ENCODE measurements around the gene DEXI. TPM values are rescaled to one million over a fixed set of nuclear protein-coding genes. Genes with fewer than 3 reads are reported as not detected.

Gene DEXI
- total RNA-seq, 1 donor from 2014 or later = 37.2 TPM

- peaks cover 4% of the 10 kb centered on the region for H3K27me3 Mint-ChIP-seq (ENCODE audit: low read depth)
- H3K4me3 Mint-ChIP-seq (ENCODE audit: unreplicated experiment) = no peak overlapping the region
- H3K4me1 Mint-ChIP-seq (ENCODE audit: low read depth) = peaks cover 7% of the 10 kb centered on the region
- no peak overlapping the region for H3K27ac Mint-ChIP-seq (ENCODE audit: unreplicated experiment)
- no peaks in the 10 kb centered on the region for H3K9me3 Mint-ChIP-seq (ENCODE audit: low read depth)
- DNase-seq (ENCODE audit: low spot score) = peak; percentile 90
- peak; percentile 93 for TF ChIP-seq CTCF (IDR thresholded peaks at IDR 0.05)
- no peaks in the 10 kb centered on the region for H3K36me3 Mint-ChIP-seq (ENCODE audit: low read depth)
Observed at GRCh38 chr16:10918294-10919002, 23.8 kb downstream of the DEXI start.

GRCh38 chr16:10916534-10916933 lies 25.7 kb downstream of the DEXI start:
- DNase-seq (ENCODE audit: low spot score) = no peak
- H3K4me1 Mint-ChIP-seq (ENCODE audit: low read depth) = peaks cover 5% of the 10 kb centered on the region
- no peak overlapping the region for H3K27ac Mint-ChIP-seq (ENCODE audit: unreplicated experiment)
- no peaks in the 10 kb centered on the region for H3K36me3 Mint-ChIP-seq (ENCODE audit: low read depth)
- no peaks in the 10 kb centered on the region for H3K9me3 Mint-ChIP-seq (ENCODE audit: low read depth)
- no peak for TF ChIP-seq CTCF (IDR thresholded peaks at IDR 0.05)
- peaks cover 9% of the 10 kb centered on the region for H3K27me3 Mint-ChIP-seq (ENCODE audit: low read depth)
- H3K4me3 Mint-ChIP-seq (ENCODE audit: unreplicated experiment) = no peak overlapping the region

- H3K27me3 Mint-ChIP-seq (ENCODE audit: low read depth) = peaks cover 14% of the 10 kb centered on the region
- no peak for TF ChIP-seq CTCF (IDR thresholded peaks at IDR 0.05)
Observed at GRCh38 chr16:10911267-10911666, 31.0 kb downstream of the DEXI start.

GRCh38 chr16:10907757-10908045 lies 34.6 kb downstream of the DEXI start:
- TF ChIP-seq CTCF (IDR thresholded peaks at IDR 0.05) = no peak
- no peak overlapping the region for H3K27ac Mint-ChIP-seq (ENCODE audit: unreplicated experiment)
- H3K9me3 Mint-ChIP-seq (ENCODE audit: low read depth) = peaks cover 6% of the 10 kb centered on the region
- peaks cover 12% of the 10 kb centered on the region for H3K27me3 Mint-ChIP-seq (ENCODE audit: low read depth)
- peaks cover under 1% of the 10 kb centered on the region for H3K36me3 Mint-ChIP-seq (ENCODE audit: low read depth)
- peak; percentile 84 for DNase-seq (ENCODE audit: low spot score)
- H3K4me1 Mint-ChIP-seq (ENCODE audit: low read depth) = no peaks in the 10 kb centered on the region
- no peak overlapping the region for H3K4me3 Mint-ChIP-seq (ENCODE audit: unreplicated experiment)

More at GRCh38 chr16:10911267-10911666, 31.0 kb downstream of the DEXI start:
- Mint-ChIP-seq H3K27ac (ENCODE audit: unreplicated experiment) (no peak overlapping the region), H3K4me1 (ENCODE audit: low read depth) (no peaks in the 10 kb centered on the region), H3K4me3 (ENCODE audit: unreplicated experiment) (no peak overlapping the region), H3K36me3 (ENCODE audit: low read depth) (no peaks in the 10 kb centered on the region), H3K9me3 (ENCODE audit: low read depth) (no peaks in the 10 kb centered on the region)
- DNase-seq (ENCODE audit: low spot score) = no peak

GRCh38 chr16:10906914-10907756 lies 35.1 kb downstream of the DEXI start:
- peak; percentile 86 for DNase-seq (ENCODE audit: low spot score)
- TF ChIP-seq CTCF (IDR thresholded peaks at IDR 0.05) = no peak
- Mint-ChIP-seq H3K4me3 (ENCODE audit: unreplicated experiment) (no peak overlapping the region), H3K27me3 (ENCODE audit: low read depth) (peaks cover 10% of the 10 kb centered on the region), H3K27ac (ENCODE audit: unreplicated experiment) (no peak overlapping the region), H3K9me3 (ENCODE audit: low read depth) (peaks cover 8% of the 10 kb centered on the region), H3K36me3 (ENCODE audit: low read depth) (peaks cover 2% of the 10 kb centered on the region), H3K4me1 (ENCODE audit: low read depth) (no peaks in the 10 kb centered on the region)
